Left ventricle myocardium superior (tissue), 1 donor: ENCODE data around the gene STRBP. TPM values are rescaled to one million over a fixed set of nuclear protein-coding genes. Genes with fewer than 3 reads are reported as not detected.

Experiments
- ATAC-seq: fragments of 200-7000 bp; cut with Tn5 transposase; one replicate; pipeline ENCODE4 v1.9.1; 2020; ENCODE audit warnings: mild to moderate bottlenecking, moderate library complexity
- DNase-seq: peaks from one replicate; pipeline ENCODE4 v3.0.0-alpha.2; 2020
- intact Hi-C: fragments of 100-400 bp; cut with micrococcal nuclease; formaldehyde crosslinking; loops from one replicate; pipeline ENCODE4 v1.11.0; 2022
- total RNA-seq: library from RNA; stranded (reverse); fragmentation: NEBNext Ultra II Directional; extraction: Animal tissue kit (Norgen Biotek cat#: 25700); gene quantifications from one replicate; pipeline ENCODE4 v1.2.1, GENCODE V29; 2021
- donor health status: DM: no; HTN: yes; CAD: no; lungs with severe emphysema.

The STRBP gene
- total RNA-seq, 1 donor from 2014 or later, result 21.3 TPM

GRCh38 chr9:123113185-123113584 lies 155.2 kb downstream of the STRBP start:
- DNase-seq (no peak), ATAC-seq (no peak)
- intact Hi-C loops, result no loop called here

- ATAC-seq, result peak; percentile 27
- intact Hi-C loops, result no loop called here
Observed at GRCh38 chr9:123112015-123112975, 156.1 kb downstream of the STRBP start.

GRCh38 chr9:123111427-123112014 lies 156.9 kb downstream of the STRBP start:
- DNase-seq, result peak; percentile 47
- peak; percentile 72 for ATAC-seq
- intact Hi-C loops, result no loop called here

More at GRCh38 chr9:123112015-123112975, 156.1 kb downstream of the STRBP start:
- peak; percentile 46 for DNase-seq

GRCh38 chr9:123109540-123110279 lies 158.7 kb downstream of the STRBP start:
- DNase-seq, result no peak
- no peak for ATAC-seq
- intact Hi-C loops, result no loop called here

GRCh38 chr9:123108976-123109375 lies 159.4 kb downstream of the STRBP start:
- intact Hi-C loops, result no loop called here
- DNase-seq, result no peak
- no peak for ATAC-seq

GRCh38 chr9:123107639-123108285 lies 160.6 kb downstream of the STRBP start:
- ATAC-seq, result no peak
- intact Hi-C loops, result no loop called here

GRCh38 chr9:123105490-123105889 lies 162.9 kb downstream of the STRBP start:
- no peak for DNase-seq
- intact Hi-C loops, result no loop called here
- ATAC-seq, result no peak

More at GRCh38 chr9:123107639-123108285, 160.6 kb downstream of the STRBP start:
- no peak for DNase-seq

- intact Hi-C loops, result no loop called here
- DNase-seq (no peak), ATAC-seq (no peak)
Observed at GRCh38 chr9:123104807-123105206, 163.6 kb downstream of the STRBP start.

GRCh38 chr9:123102375-123103113 lies 165.8 kb downstream of the STRBP start:
- DNase-seq, result no peak
- intact Hi-C loops, result no loop called here
- ATAC-seq, result no peak

GRCh38 chr9:123099548-123099947 lies 168.8 kb downstream of the STRBP start:
- intact Hi-C loops, result no loop called here
- no peak for DNase-seq
- ATAC-seq, result no peak

GRCh38 chr9:123099042-123099441 lies 169.3 kb downstream of the STRBP start:
- no peak for ATAC-seq
- intact Hi-C loops, result no loop called here

GRCh38 chr9:123098096-123098459 lies 170.3 kb downstream of the STRBP start:
- ATAC-seq, result no peak
- intact Hi-C loops, result no loop called here
- DNase-seq, result no peak

More at GRCh38 chr9:123099042-123099441, 169.3 kb downstream of the STRBP start:
- no peak for DNase-seq

GRCh38 chr9:123097430-123098095 lies 170.8 kb downstream of the STRBP start:
- DNase-seq (no peak), ATAC-seq (no peak)
- intact Hi-C loops, result no loop called here

- no peak for DNase-seq
- intact Hi-C loops, result no loop called here
Observed at GRCh38 chr9:123096987-123097386, 171.4 kb downstream of the STRBP start.

GRCh38 chr9:123093141-123093540 lies 175.2 kb downstream of the STRBP start:
- DNase-seq (no peak), ATAC-seq (no peak)
- intact Hi-C loops, result no loop called here

More at GRCh38 chr9:123096987-123097386, 171.4 kb downstream of the STRBP start:
- no peak for ATAC-seq

GRCh38 chr9:123091459-123091858 lies 176.9 kb downstream of the STRBP start:
- no peak for ATAC-seq
- DNase-seq, result no peak
- intact Hi-C loops, result no loop called here

- intact Hi-C loops, result no loop called here
- ATAC-seq (no peak), DNase-seq (no peak)
Observed at GRCh38 chr9:123090956-123091355, 177.4 kb downstream of the STRBP start.
